ENCODE data around the gene DDOST. TPM values are rescaled to one million over a fixed set of nuclear protein-coding genes. Genes with fewer than 3 reads are reported as not detected.

The DDOST gene
- total and polyA plus RNA-seq, 3 experiments from 2014 or later: 191 to 280 (median 201) TPM

DNA sequence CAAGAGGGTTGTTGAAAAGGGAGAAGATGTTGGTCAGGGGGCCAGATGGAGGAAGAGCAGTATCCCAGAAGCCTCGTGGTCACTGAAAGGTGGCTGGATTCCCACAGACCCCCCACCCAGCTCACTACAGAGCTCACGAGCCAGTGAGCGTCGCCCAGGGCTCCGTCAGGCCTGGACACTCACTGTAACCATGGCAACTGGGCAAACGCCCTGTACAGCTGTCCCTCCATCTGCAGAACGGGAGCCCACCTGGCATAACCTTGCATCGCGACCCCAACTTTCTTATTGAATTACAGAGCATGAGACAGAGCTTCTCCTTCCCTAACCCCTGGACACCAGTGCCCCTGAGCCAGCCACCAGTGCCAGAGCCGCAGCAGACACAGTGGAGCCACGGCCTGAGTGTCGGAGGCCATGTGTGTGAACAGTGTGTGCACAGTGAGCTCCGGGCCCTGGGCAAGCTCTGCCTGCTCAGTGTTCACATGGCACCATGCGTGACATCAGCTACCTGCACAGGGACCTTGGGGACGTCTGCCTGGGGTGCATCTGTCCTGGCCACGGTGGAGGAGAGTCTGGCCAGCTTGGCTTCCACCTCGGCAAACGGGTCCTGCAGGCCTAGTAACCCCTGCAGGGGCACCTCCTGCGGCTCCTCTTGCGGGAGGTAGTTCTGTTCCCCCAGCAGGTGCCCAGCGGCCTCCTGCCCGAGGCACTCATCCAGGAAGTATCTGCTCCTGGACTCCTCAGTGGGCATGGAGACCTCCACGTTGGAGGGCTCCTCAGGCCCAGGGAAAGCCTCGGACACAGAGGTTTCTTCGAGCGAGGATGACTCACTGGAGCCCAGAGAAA, 25.9 kb upstream of the DDOST start:
- Mint-ChIP-seq H3K36me3 (peaks cover 0 to 2% (median 0%) of the 10 kb centered on the region in 3 donors), H3K4me1 (no peaks in the 10 kb centered on the region), H3K27me3 (peaks cover 0 to 14% of the 10 kb centered on the region in 2 donors), H3K27ac (no peak overlapping the region), H3K9me3 (no peaks in the 10 kb centered on the region), H3K4me3 (no peak overlapping the region)
- Histone ChIP-seq H3K27ac (ENCODE audit: low read depth, low read length) (no peak overlapping the region), H3K4me3 (ENCODE audit: low read length) (no peak overlapping the region), H3K4me1 (ENCODE audit: insufficient read depth, low read length) (no peaks in the 10 kb centered on the region), H3K36me3 (ENCODE audit: insufficient read depth, low read length) (no peaks in the 10 kb centered on the region), H3K9me3 (ENCODE audit: low read length) (no peaks in the 10 kb centered on the region), H3K27me3 (ENCODE audit: insufficient read depth, low read length, poor library complexity, severe bottlenecking) (no peaks in the 10 kb centered on the region)
- ChIA-PET CTCF (interaction anchor here (1.1 to 1.7 kb wide), 2 partner anchors 10 to 20 kb away, joined by 3 to 6 read pairs; no protein-coding TSS in a partner anchor), POLR2A (interaction anchor here (0.5 kb wide), 1 partner anchor 600 kb away, joined by 4 read pairs; no protein-coding TSS in a partner anchor)
- DNase-seq: no peak

DNA sequence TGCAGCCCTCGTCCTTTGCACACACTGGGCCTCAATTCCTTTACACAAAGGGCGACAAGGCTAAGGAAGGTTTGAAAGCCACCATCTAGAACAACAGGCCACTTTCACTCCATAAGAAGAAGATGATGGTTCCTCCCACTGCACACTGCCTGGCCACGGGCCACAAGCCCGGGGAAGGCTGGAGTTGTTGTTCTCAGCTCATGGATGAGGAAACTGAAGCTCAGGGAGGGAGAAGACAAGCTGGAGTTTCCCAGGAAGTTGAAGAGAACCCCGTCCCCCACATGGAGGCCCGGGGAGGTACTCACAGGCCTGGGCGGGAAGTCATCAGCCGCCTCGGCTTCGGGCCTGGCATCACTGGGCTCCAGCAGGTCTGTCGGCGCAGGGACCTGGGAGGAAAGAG, 24.6 kb upstream of the DDOST start:
- POLR2A ChIA-PET: no interaction called here
- DNase-seq: no peak
- Histone ChIP-seq H3K27ac (ENCODE audit: low read depth, low read length) (no peak overlapping the region), H3K36me3 (ENCODE audit: insufficient read depth, low read length) (no peaks in the 10 kb centered on the region), H3K27me3 (ENCODE audit: insufficient read depth, low read length, poor library complexity, severe bottlenecking) (no peaks in the 10 kb centered on the region), H3K4me1 (ENCODE audit: insufficient read depth, low read length) (no peaks in the 10 kb centered on the region), H3K9me3 (ENCODE audit: low read length) (no peaks in the 10 kb centered on the region), H3K4me3 (ENCODE audit: low read length) (no peak overlapping the region)
- H3K36me3 Mint-ChIP-seq: no peaks in the 10 kb centered on the region
- H3K4me1 Mint-ChIP-seq: no peaks in the 10 kb centered on the region
- H3K4me3 Mint-ChIP-seq: no peak overlapping the region
- no peaks in the 10 kb centered on the region for H3K9me3 Mint-ChIP-seq
- H3K27ac Mint-ChIP-seq: peak overlapping the region in 1 of 8 donors; percentile 54
- peaks cover 6 to 20% of the 10 kb centered on the region in 2 donors for H3K27me3 Mint-ChIP-seq
- CTCF ChIA-PET: interaction anchor here (2.0 kb wide), 1 partner anchor 11 kb away, joined by 6 read pairs; no protein-coding TSS in a partner anchor

DNA sequence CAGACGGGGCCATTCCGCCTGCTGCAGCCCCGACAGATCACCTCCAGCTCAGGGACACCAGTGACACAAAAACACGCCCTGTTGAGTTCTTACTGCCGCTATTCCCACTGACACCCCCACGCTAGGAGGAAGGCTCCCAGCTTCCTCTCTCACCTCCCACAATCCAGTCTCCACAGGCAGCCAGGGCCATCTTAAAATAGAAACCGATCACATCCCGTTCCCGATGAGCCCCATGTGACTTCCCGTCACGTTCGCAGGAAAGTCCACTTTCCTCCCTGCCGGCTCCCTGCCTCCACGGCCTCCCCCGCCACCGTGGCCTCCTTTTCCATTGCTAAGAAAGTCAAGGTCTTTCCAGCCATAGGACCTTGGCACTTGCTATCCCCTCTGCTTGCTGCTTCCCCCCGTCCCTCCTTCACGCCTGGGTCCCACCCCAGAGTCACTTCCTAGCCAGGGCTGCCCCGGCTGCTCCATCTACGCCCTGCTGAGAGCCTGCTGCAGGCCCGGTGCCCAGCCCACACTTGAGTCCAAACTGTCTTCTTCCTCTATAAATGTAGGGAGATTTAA, 24.0 kb upstream of the DDOST start:
- Mint-ChIP-seq H3K27me3 (peaks cover 6 to 25% of the 10 kb centered on the region in 2 donors), H3K27ac (peak overlapping the region in 1 of 8 donors; percentile 54), H3K9me3 (no peaks in the 10 kb centered on the region), H3K4me3 (no peak overlapping the region), H3K36me3 (no peaks in the 10 kb centered on the region), H3K4me1 (no peaks in the 10 kb centered on the region)
- Histone ChIP-seq H3K4me1 (ENCODE audit: insufficient read depth, low read length) (no peaks in the 10 kb centered on the region), H3K27me3 (ENCODE audit: insufficient read depth, low read length, poor library complexity, severe bottlenecking) (no peaks in the 10 kb centered on the region), H3K36me3 (ENCODE audit: insufficient read depth, low read length) (no peaks in the 10 kb centered on the region), H3K27ac (ENCODE audit: low read depth, low read length) (no peak overlapping the region), H3K9me3 (ENCODE audit: low read length) (no peaks in the 10 kb centered on the region), H3K4me3 (ENCODE audit: low read length) (no peak overlapping the region)
- DNase-seq: no peak
- POLR2A ChIA-PET: no interaction called here
- CTCF ChIA-PET: interaction anchor here (2.0 kb wide), 1 partner anchor 11 kb away, joined by 6 read pairs; no protein-coding TSS in a partner anchor

DNA sequence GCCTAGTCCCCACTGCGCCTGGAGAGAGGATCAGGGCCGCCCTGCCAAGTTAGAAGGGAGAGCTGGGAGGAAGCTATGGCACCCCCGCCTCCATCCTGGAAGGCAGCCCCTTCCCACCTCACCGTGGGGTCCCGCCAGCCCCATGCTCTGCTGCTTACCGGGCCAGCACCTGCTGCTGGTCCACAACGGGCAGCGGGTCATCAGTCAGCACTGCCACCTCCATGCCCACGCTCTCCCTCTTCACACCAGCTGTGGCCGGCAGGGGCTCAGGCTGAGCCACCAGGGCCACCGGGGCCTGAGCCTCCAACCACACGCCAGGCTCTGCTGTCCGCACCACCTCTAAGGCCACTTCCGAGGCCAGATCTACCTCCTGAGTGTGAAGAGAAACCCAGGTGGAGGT, 23.5 kb upstream of the DDOST start:
- Histone ChIP-seq H3K9me3 (ENCODE audit: low read length) (no peaks in the 10 kb centered on the region), H3K4me1 (ENCODE audit: insufficient read depth, low read length) (no peaks in the 10 kb centered on the region), H3K4me3 (ENCODE audit: low read length) (no peak overlapping the region), H3K36me3 (ENCODE audit: insufficient read depth, low read length) (no peaks in the 10 kb centered on the region), H3K27me3 (ENCODE audit: insufficient read depth, low read length, poor library complexity, severe bottlenecking) (no peaks in the 10 kb centered on the region), H3K27ac (ENCODE audit: low read depth, low read length) (no peak overlapping the region)
- H3K4me3 Mint-ChIP-seq: no peak overlapping the region
- no peak overlapping the region for H3K27ac Mint-ChIP-seq
- peaks cover 6 to 27% of the 10 kb centered on the region in 2 donors for H3K27me3 Mint-ChIP-seq
- H3K9me3 Mint-ChIP-seq: no peaks in the 10 kb centered on the region
- POLR2A ChIA-PET: no interaction called here
- no peak for DNase-seq
- H3K36me3 Mint-ChIP-seq: no peaks in the 10 kb centered on the region
- CTCF ChIA-PET: interaction anchor here (2.0 kb wide), 1 partner anchor 12 kb away, joined by 6 read pairs; no protein-coding TSS in a partner anchor
- H3K4me1 Mint-ChIP-seq: no peaks in the 10 kb centered on the region

DNA sequence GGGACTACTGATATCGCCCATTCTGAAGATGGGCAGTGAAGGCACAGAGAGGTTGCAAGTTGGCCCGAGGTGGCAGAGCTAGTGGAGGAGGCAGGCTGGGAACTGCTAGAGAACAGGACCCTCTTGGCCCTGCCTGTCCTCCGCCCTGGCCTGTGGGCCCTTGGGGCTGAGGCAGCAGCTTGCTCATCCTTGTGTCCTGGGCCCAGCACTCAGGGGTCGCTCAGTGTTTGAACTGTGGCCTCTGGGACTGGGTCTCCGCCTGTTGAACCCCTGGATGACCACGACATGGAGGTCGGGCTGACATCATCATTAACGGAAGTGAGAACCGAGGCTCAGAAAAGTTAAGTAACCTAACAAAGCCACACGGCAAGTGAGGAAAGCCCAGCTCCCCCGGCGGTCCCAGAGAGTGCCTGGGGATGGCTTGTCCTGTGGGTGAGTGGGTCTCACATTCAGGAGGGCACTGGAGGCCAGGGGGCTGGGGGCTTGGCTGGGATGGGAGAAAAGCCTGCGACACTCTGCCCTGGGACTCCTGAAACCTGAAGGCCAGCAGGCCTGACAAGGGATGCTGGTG, 23.0 kb upstream of the DDOST start:
- POLR2A ChIA-PET: no interaction called here
- H3K4me3 Mint-ChIP-seq: no peak overlapping the region
- no peaks in the 10 kb centered on the region for H3K36me3 Mint-ChIP-seq

DNA sequence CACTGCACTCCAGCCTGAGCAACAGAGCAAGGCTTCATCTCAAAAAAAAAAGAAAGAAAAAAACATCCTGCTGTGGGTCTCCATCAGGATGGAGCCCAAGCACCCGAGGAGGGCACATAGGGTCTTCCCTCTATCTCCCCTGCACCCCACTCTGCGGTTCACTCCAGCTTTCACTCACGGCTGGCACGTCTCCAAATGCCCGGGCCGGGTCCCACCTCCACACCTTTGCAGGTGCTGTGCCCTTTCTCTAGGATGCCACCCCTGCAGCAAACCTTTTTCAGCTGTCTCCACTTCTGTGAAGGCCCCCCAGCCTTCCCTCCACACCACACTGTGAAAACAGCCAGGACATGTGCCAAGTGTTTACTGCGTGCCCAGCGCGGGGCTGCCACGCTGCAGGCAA, 22.4 kb upstream of the DDOST start:
- Mint-ChIP-seq H3K27ac (no peak overlapping the region), H3K27me3 (peaks cover 6 to 27% of the 10 kb centered on the region in 2 donors), H3K9me3 (no peaks in the 10 kb centered on the region), H3K4me3 (no peak overlapping the region), H3K36me3 (no peaks in the 10 kb centered on the region), H3K4me1 (peaks cover 3 to 7% (median 4%) of the 10 kb centered on the region in 3 donors)
- DNase-seq: no peak
- no peak overlapping the region for H3K27ac ChIP-seq (ENCODE audit: low read depth, low read length)
- no peak overlapping the region for H3K4me3 ChIP-seq (ENCODE audit: low read length)
- ChIA-PET CTCF (no interaction called here), POLR2A (no interaction called here)
- H3K27me3 ChIP-seq (ENCODE audit: insufficient read depth, low read length, poor library complexity, severe bottlenecking): no peaks in the 10 kb centered on the region
- no peaks in the 10 kb centered on the region for H3K9me3 ChIP-seq (ENCODE audit: low read length)
- no peaks in the 10 kb centered on the region for H3K4me1 ChIP-seq (ENCODE audit: insufficient read depth, low read length)
- no peaks in the 10 kb centered on the region for H3K36me3 ChIP-seq (ENCODE audit: insufficient read depth, low read length)

More for the DNA sequence above, 23.0 kb upstream of the DDOST start:
- Mint-ChIP-seq H3K4me1 (peaks cover 0 to 3% (median 0%) of the 10 kb centered on the region in 3 donors), H3K9me3 (no peaks in the 10 kb centered on the region), H3K27me3 (peaks cover 6 to 27% of the 10 kb centered on the region in 2 donors), H3K27ac (no peak overlapping the region)
- Histone ChIP-seq H3K36me3 (ENCODE audit: insufficient read depth, low read length) (no peaks in the 10 kb centered on the region), H3K4me1 (ENCODE audit: insufficient read depth, low read length) (no peaks in the 10 kb centered on the region), H3K4me3 (ENCODE audit: low read length) (no peak overlapping the region), H3K27me3 (ENCODE audit: insufficient read depth, low read length, poor library complexity, severe bottlenecking) (no peaks in the 10 kb centered on the region), H3K27ac (ENCODE audit: low read depth, low read length) (no peak overlapping the region), H3K9me3 (ENCODE audit: low read length) (no peaks in the 10 kb centered on the region)
- CTCF ChIA-PET: interaction anchor here (2.0 kb wide), 1 partner anchor 12 kb away, joined by 6 read pairs; no protein-coding TSS in a partner anchor
- DNase-seq: no peak

DNA sequence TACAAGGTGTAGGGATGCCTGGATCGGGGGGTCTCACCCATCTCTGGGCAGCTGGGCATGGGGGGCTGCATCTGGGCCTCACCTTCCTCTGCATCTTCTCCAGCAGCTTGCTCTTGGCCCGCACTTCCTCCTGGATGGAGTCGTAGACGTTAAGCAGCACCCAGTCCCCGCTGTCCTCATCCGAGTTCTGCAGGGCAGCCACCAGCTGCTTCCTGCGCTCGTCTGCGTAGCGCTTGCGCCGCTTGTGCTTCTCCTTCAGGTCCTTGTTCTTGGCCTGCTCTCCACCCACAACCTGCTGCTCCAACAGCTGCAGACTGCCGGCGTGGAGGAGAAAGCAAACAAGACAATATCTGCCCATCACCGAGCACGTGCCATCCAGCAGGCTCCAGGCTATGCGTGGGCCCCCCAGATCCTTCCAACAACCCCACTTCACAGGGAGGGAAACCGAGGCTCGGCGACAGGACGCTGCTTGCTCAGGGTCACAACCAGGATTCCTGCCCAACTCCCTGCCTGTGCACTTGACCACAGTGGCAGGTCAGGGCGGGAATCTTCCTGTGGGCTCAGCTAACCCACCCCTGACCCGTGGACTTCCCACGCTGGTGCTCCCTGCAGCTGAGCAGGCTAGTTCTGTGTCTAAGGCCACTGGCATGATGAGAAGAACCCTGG, 21.5 kb upstream of the DDOST start:
- Histone ChIP-seq H3K4me3 (ENCODE audit: low read length) (no peak overlapping the region), H3K4me1 (ENCODE audit: insufficient read depth, low read length) (no peaks in the 10 kb centered on the region), H3K27me3 (ENCODE audit: insufficient read depth, low read length, poor library complexity, severe bottlenecking) (no peaks in the 10 kb centered on the region), H3K36me3 (ENCODE audit: insufficient read depth, low read length) (no peaks in the 10 kb centered on the region), H3K27ac (ENCODE audit: low read depth, low read length) (no peak overlapping the region), H3K9me3 (ENCODE audit: low read length) (no peaks in the 10 kb centered on the region)
- H3K4me1 Mint-ChIP-seq: peaks cover 9 to 14% (median 9%) of the 10 kb centered on the region in 3 donors
- H3K9me3 Mint-ChIP-seq: peaks cover 0 to 4% (median 3%) of the 10 kb centered on the region in 5 donors
- ChIA-PET POLR2A (no interaction called here), CTCF (no interaction called here)
- H3K4me3 Mint-ChIP-seq: no peak overlapping the region
- H3K27me3 Mint-ChIP-seq: peaks cover 7 to 30% of the 10 kb centered on the region in 2 donors
- no peaks in the 10 kb centered on the region for H3K36me3 Mint-ChIP-seq
- DNase-seq: no peak
- no peak overlapping the region for H3K27ac Mint-ChIP-seq

Data from CD8-positive, alpha-beta memory T cell (primary cell).